Measurements from ENCODE around the gene SWAP70.
"Not testable (repeated sequence)": the region's sequence is repeated elsewhere in the genome, so short reads cannot be mapped to it uniquely, and the experiment has no call there.

The SWAP70 gene

GRCh38 chr11:9692691-9693090 is 28.8 kb downstream of the SWAP70 start:
- peak; percentile 28 for DNase-seq (ENCODE audit: low spot score)

GRCh38 chr11:9693801-9694553 is 30.1 kb downstream of the SWAP70 start:
- no peak for DNase-seq (ENCODE audit: low spot score)

GRCh38 chr11:9695228-9695627 is 31.4 kb downstream of the SWAP70 start:
- DNase-seq (ENCODE audit: low spot score), result not testable (repeated sequence)

GRCh38 chr11:9697766-9698165 is 33.9 kb downstream of the SWAP70 start:
- no peak for DNase-seq (ENCODE audit: low spot score)

- no peak for DNase-seq (ENCODE audit: low spot score)
These were observed 36.4 kb downstream of the SWAP70 start for GRCh38 chr11:9700105-9700801.

- DNase-seq (ENCODE audit: low spot score), result no peak
These were observed 37.9 kb downstream of the SWAP70 start for GRCh38 chr11:9701799-9702198.

- DNase-seq (ENCODE audit: low spot score), result peak; percentile 38
These were observed 39.4 kb downstream of the SWAP70 start for GRCh38 chr11:9703280-9703679.

GRCh38 chr11:9704037-9704436 is 40.2 kb downstream of the SWAP70 start:
- DNase-seq (ENCODE audit: low spot score), result no peak

- DNase-seq (ENCODE audit: low spot score), result no peak
These were observed 40.7 kb downstream of the SWAP70 start for GRCh38 chr11:9704620-9705019.

- not testable (repeated sequence) for DNase-seq (ENCODE audit: low spot score)
These were observed 41.5 kb downstream of the SWAP70 start for GRCh38 chr11:9705361-9705760.

GRCh38 chr11:9708544-9708943 is 44.7 kb downstream of the SWAP70 start:
- DNase-seq (ENCODE audit: low spot score), result no peak

- DNase-seq (ENCODE audit: low spot score), result no peak
These were observed 46.3 kb downstream of the SWAP70 start for GRCh38 chr11:9710223-9710622.

- DNase-seq (ENCODE audit: low spot score), result no peak
These were observed 47.0 kb downstream of the SWAP70 start for GRCh38 chr11:9710852-9711251.

GRCh38 chr11:9711454-9712307 is 47.8 kb downstream of the SWAP70 start:
- DNase-seq (ENCODE audit: low spot score), result no peak

- DNase-seq (ENCODE audit: low spot score), result no peak
These were observed 50.5 kb downstream of the SWAP70 start for GRCh38 chr11:9714272-9714940.

GRCh38 chr11:9716275-9717039 is 52.6 kb downstream of the SWAP70 start:
- DNase-seq (ENCODE audit: low spot score), result peak; percentile 75

- no peak for DNase-seq (ENCODE audit: low spot score)
These were observed 53.1 kb downstream of the SWAP70 start for GRCh38 chr11:9717040-9717357.

- no peak for DNase-seq (ENCODE audit: low spot score)
These were observed 53.8 kb downstream of the SWAP70 start for GRCh38 chr11:9717719-9718118.

- DNase-seq (ENCODE audit: low spot score), result no peak
These were observed 54.3 kb downstream of the SWAP70 start for GRCh38 chr11:9718147-9718546.

- DNase-seq (ENCODE audit: low spot score), result no peak
These were observed 55.9 kb downstream of the SWAP70 start for GRCh38 chr11:9719566-9720289.

- DNase-seq (ENCODE audit: low spot score), result no peak
These were observed 56.4 kb downstream of the SWAP70 start for GRCh38 chr11:9720290-9720630.

All from Ammon's horn (tissue), 1 donor.